HEK293 (cell line): ENCODE measurements around the gene ARMS2.

Experiments used
- CTCF ChIP-seq: fragments of 450-650 bp; formaldehyde crosslinking; IDR thresholded peaks from 2 replicates; pipeline ENCODE4 v1.5.1; 2016; ENCODE audit warnings: missing biosample characterization, missing genetic modification characterization
- ZNF16 ChIP-seq: fragments of 450-650 bp; formaldehyde crosslinking; IDR thresholded peaks from 2 replicates; pipeline ENCODE4 v1.5.1; 2016; ENCODE audit warnings: low read depth, missing biosample characterization, missing genetic modification characterization
- ZNF23 ChIP-seq: fragments of 450-650 bp; formaldehyde crosslinking; IDR thresholded peaks from 2 replicates; pipeline ENCODE4 v1.5.1; 2016; ENCODE audit warnings: missing biosample characterization, missing genetic modification characterization, borderline replicate concordance

GRCh38 chr10:122424059-122424458 lies 30.4 kb upstream of the ARMS2 start:
- TF ChIP-seq ZNF16 (tag by site-specific recombination) (no peak), CTCF (no peak), ZNF23 (no peak)
